GM11168 (cell line): ENCODE measurements around the gene PPAN.

Experiments
- in situ Hi-C: fragments of 300-500 bp; cut with MboI; formaldehyde crosslinking; loops from one replicate; pipeline ENCODE4 v1.12.0; 2022; ENCODE audit warnings: low sequenced_read_pairs; ENCODE audit not compliant: unreplicated experiment

The PPAN gene

GRCh38 chr19:10112037-10112761 is 6.0 kb downstream of the PPAN start:
- in situ Hi-C loops, result no loop called here

DNA sequence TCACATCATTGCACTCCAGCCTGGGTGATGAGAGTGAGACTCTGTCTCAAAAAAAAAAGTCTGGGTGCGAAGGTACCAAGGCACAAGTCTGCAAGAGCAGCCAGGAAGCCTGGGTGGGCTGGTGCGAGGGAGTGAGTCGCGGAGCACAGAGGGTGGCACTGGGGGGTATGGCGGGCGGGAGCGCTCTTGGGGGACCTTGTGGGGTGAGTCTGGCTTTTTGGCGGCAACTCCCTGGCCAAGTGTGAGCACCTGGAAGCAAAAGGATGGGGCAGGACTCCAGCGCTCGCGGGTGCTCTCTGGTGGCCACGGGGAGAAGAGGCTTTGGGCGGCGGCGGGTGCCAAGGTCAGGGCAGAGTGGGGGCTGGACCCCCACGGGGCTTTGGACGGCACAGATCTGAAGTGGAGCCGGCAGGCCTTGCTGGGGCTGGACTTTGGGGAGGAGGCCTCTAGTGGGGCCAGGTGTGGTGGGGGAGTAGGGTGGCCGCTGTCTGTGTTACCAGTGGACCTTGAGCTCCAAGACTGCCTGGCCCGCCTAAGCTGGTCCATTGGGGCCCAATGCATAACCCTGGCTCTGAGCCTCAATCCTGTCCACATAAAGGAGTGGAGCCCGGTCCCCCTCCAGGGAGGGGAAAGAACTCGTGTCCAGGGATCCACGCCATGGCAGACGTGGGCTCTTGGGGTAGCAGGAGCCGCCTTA is 6.9 kb downstream of the PPAN start:
- in situ Hi-C loops, result no loop called here

- in situ Hi-C loops, result no loop called here
Measured at GRCh38 chr19:10113592-10113963, 7.4 kb downstream of the PPAN start.

DNA sequence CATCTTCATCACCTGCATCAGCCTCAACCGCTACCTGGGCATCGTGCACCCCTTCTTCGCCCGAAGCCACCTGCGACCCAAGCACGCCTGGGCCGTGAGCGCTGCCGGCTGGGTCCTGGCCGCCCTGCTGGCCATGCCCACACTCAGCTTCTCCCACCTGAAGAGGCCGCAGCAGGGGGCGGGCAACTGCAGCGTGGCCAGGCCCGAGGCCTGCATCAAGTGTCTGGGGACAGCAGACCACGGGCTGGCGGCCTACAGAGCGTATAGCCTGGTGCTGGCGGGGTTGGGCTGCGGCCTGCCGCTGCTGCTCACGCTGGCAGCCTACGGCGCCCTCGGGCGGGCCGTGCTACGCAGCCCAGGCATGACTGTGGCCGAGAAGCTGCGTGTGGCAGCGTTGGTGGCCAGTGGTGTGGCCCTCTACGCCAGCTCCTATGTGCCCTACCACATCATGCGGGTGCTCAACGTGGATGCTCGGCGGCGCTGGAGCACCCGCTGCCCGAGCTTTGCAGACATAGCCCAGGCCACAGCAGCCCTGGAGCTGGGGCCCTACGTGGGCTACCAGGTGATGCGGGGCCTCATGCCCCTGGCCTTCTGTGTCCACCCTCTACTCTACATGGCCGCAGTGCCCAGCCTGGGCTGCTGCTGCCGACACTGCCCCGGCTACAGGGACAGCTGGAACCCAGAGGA is 7.9 kb downstream of the PPAN start:
- in situ Hi-C loops, result no loop called here

DNA sequence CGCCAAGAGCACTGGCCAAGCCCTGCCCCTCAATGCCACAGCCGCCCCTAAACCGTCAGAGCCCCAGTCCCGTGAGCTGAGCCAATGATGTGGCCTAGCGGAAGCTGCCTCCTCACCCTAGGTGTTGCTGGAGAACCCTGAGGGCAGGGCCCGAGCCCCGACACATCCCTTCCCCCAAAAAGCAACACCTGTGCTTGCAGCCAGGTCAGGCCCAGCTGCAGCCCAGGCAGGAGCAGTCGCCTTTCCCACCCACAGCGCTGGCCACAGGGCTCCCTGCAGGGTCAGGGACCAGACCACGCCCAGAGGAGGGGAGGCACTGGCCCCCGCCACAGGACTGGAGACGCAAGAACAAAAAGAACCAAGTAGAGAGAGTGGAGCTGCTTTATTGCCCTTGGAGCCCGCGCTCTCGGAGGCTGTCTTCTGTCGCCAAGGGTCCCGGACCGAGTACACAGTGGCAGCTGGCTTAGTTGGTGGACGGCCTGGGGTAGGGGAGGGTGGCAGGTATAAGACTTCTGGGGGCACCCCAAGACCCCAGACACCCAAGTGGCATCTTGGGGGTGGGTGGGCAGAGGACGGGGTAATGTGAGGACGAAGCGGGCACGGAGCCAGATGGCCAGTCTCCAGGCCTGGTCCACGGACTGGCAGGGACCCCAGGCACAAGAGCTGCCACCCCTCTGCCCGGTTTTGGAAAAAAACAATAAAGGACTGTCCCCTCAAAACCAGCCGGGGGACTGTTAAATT is 8.7 kb downstream of the PPAN start:
- in situ Hi-C loops, result no loop called here

- in situ Hi-C loops, result no loop called here
Measured at GRCh38 chr19:10115392-10116084, 9.4 kb downstream of the PPAN start.

- in situ Hi-C loops, result no loop called here
Measured at GRCh38 chr19:10116085-10116865, 10.1 kb downstream of the PPAN start.

DNA sequence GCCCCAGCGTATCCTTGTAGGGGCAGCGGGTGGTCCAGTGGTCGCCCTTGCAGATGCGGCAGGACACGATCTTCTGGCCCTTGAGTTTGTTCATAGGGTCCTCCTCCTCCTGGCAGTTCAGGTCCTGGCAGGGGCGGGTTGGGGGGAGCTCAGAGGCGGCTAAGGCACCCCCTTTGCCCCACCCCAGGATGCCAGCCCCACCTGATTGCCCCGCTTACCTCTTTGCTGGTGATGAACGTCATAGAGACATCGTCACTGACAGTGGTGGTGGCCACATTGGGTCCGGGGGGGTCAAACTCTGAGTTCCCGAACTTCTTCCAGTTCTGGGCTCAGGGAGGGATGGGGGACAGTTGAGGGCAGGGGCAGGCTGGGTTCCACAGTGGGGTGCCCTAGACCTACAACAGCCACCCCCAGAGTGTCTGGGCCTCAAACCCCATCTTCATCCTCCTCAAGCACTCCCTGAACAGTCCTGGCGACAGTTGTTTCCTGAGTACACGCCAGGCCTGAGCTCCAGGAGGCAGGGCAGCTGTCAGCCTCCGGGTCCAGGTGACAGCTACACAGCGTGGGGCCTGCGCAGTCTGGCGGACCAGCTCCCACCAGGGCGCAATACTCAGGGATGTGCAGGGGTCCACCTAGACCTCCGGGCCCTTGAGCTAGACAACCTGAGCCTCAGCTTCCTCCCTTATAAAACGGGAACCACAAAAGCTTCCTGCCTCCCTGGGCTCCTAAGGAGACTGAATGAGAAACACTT is 10.9 kb downstream of the PPAN start:
- in situ Hi-C loops, result no loop called here

DNA sequence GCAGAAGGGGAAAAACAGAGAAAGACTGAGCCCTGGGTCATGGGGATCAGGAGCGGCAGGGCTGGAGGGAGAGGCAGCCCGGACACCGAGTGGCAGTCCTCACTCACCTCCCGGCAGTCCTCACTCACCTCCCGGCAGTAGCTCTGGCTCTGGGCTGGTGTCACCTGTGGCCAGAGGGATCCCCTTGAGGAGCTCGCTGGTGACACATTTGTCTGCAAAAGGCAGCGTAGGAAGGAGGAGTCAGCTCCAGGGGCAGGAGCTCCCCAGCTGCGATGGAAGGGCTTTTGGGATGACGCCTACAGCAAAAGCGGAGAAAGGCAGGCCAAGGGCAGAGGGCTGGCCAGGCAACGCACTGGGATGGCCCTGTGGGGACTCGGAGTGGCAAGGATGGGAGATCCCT is 12.8 kb downstream of the PPAN start:
- in situ Hi-C loops, result no loop called here

GRCh38 chr19:10120538-10121189 is 14.5 kb downstream of the PPAN start:
- in situ Hi-C loops, result no loop called here

DNA sequence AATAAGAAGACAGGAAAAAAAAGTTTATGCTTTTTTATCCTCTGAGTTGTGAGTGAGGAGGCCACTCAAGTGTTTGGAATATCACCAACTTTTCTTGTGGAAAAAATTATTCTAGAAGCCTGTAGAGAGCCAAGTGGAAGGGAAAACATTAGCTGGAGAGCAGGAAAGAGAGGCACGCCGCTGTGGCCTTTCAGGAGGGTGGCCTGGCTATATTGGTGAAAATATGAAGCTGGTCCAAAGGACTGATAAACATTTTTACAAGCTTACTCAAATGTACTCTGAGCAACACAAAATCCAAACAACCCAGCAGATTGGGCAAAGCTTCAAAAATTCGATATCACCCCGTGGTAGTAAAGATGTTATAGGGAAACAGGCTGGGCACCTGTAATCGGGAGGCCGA is 15.9 kb downstream of the PPAN start:
- in situ Hi-C loops, result no loop called here

- in situ Hi-C loops, result no loop called here
Measured at GRCh38 chr19:10124429-10124828, 18.3 kb downstream of the PPAN start.

DNA sequence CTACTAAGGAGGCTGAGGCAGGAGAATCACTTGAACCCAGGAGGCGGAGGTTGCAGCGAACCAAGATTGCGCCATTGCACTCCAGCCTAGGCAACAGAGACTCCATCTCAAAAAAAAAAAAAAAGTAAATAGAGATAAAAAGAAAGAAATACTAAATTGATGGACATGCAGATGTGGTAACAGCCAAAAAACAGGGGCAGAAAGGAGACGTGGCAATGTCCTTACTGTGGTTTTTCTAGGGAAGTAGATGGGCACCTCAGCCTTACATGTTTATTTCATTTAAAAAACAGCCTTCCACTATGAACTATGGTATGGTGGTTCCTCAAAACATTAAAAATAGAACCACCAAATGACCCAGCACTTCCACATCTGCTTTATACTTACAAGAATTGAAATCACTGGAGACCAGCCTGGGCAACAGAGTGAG is 20.1 kb downstream of the PPAN start:
- in situ Hi-C loops, result no loop called here

- in situ Hi-C loops, result no loop called here
Measured at GRCh38 chr19:10132905-10133304, 26.7 kb downstream of the PPAN start.

DNA sequence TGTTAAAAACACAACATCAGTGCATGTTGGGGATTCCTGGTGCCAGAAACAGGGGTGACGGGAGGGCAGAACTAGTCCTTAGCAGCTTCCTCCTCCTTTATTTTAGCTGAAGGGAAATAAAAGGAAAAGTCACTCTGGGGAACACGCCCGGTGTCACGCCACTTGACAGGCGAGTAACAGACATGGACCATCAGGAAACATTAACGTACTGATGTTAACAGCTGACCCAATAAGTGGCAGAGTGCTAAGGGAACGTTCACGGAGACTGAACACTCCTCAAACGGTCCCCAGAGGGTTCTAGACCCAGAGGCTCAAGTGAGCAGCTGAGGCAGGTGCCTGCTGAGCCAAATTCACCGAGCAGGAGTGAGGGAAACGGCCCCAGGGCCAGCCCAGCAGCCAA is 27.4 kb downstream of the PPAN start:
- in situ Hi-C loops, result no loop called here

DNA sequence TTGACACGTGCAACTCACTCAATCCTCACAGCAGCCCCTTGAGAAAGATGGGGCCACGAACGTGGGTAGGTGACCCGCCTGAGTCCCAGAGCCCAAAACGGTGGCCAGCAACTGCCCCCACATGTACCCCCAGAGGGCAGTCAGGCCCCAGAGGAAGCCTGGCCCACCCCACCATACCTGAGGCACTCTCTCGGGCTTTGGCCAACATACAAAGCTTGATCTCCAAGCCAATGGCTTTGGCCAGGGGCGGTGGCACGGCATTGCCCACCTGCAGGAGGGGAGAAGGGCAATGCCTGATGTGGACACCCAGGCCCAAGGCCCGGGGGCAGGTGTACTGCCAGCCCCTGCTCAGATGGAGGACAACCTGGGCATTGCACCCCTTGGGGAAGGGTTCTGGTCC is 27.9 kb downstream of the PPAN start:
- in situ Hi-C loops, result no loop called here

GRCh38 chr19:10135551-10136334 is 29.6 kb downstream of the PPAN start:
- in situ Hi-C loops, result no loop called here

DNA sequence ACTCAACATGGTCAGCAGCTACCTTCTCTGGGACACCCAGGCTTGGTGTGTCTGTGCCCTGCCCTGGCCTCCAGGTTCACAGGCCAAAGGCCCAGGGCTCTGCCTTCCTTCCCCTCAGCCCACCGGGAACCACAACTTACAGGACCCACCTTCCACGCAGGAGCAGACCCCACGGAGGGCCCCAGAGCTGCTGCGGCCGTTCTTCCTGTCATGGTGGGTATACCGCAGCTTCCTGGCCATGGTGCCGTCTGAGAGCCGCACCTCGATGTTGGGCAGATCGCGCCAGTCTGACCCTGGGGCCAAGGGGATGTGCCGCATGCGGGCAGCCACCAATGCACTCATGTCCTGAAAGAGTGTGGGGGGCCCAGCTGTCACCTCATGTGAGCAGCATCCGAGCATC is 30.8 kb downstream of the PPAN start:
- in situ Hi-C loops, result no loop called here
